Measurements from ENCODE around the gene ARPC4.

Gene ARPC4

DNA sequence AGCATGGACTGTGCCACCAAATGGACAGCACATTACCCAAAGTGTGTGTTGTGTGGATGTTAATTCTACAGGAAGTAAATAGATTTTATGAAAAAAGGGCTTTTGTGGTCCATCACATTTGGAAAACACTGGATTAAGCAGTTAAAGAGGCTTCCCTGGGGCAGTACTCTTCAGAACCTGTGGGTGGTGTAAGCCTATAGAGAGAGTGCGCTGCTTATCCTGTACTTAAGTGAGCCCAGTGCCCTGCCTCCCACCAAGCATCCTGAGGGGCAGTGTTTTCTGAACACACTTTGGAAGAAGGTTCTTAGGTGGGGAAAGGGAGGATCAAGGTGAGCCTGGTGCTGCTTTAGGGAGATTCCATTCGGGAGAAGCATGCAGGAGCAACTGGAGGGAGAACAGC, 28.1 kb downstream of the ARPC4 start:
- Histone ChIP-seq H3K36me3 (ENCODE audit: control insufficient read depth, insufficient read depth, low read length) (no peaks in the 10 kb centered on the region), H3K9me3 (ENCODE audit: control insufficient read depth, insufficient read depth, low read depth, low read length) (no peaks in the 10 kb centered on the region), H3K27me3 (ENCODE audit: control insufficient read depth, insufficient read depth, low read length) (no peaks in the 10 kb centered on the region), H3K9ac (ENCODE audit: low read length) (no peak overlapping the region), H3K27ac (ENCODE audit: low read depth, low read length) (no peak overlapping the region), H3K4me3 (ENCODE audit: low read depth, low read length) (no peak overlapping the region), H3K4me1 (ENCODE audit: control insufficient read depth, insufficient read depth, low read length) (no peaks in the 10 kb centered on the region)

DNA sequence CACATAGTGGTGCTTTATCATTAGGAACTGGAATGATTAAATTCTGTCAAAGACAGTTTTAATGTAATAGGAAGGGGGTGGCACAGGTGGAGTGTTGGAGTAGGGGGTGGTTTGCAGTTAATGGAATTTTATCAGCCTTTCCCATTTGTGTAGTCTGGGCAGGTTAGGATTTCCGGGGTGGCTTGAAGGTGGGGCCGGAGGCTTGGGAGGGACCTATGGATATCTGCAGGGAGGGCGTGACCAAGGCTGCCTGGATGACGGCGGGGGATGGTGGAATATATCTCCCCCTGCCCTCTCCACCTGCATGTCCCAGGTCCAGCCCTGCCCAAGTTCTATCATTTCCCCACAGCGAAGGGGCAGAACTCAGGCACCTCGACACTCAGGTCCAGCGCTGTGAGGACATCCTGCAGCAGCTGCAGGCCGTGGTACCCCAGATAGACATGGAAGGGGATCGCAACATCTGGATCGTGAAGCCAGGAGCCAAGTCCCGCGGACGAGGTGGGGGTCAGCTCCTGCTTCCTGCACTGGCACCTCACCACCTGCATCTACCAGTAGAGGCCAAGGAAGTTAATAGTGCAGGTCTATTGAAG, 32.7 kb downstream of the ARPC4 start:
- Histone ChIP-seq H3K4me3 (ENCODE audit: low read depth, low read length) (no peak overlapping the region), H3K27me3 (ENCODE audit: control insufficient read depth, insufficient read depth, low read length) (no peaks in the 10 kb centered on the region), H3K4me1 (ENCODE audit: control insufficient read depth, insufficient read depth, low read length) (no peaks in the 10 kb centered on the region), H3K36me3 (ENCODE audit: control insufficient read depth, insufficient read depth, low read length) (no peaks in the 10 kb centered on the region), H3K27ac (ENCODE audit: low read depth, low read length) (no peak overlapping the region), H3K9ac (ENCODE audit: low read length) (no peak overlapping the region), H3K9me3 (ENCODE audit: control insufficient read depth, insufficient read depth, low read depth, low read length) (no peaks in the 10 kb centered on the region)

DNA sequence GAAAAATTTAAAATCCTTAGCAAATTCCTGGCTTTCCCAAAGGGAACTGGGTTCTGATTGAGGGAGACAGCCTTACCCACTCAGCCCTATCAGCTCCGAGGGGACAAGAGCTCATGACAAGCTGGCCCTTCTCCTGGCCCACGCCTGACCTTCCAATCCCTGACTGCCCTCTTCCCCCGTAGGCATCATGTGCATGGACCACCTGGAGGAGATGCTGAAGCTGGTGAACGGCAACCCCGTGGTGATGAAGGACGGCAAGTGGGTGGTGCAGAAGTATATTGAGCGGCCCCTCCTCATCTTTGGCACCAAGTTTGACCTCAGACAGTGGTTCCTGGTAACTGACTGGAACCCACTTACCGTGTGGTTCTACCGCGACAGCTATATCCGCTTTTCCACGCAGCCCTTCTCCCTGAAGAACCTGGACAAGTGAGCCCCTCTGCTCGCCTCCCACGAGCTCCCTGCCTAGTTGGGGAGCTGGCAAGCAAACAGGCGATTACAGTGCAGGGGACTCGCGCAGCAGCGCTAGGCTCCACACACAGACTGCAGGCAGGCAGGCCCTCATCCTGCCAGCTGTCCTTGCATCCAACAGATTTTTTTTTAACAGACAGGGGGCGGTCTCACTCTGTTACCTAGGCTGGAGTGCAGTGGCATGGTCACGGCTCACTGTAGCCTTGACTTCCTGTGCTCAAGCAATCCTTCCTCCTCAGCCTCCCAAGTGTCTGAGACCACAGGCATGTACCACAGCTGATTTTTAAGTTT, 34.1 kb downstream of the ARPC4 start:
- Histone ChIP-seq H3K4me1 (ENCODE audit: control insufficient read depth, insufficient read depth, low read length) (no peaks in the 10 kb centered on the region), H3K9ac (ENCODE audit: low read length) (no peak overlapping the region), H3K4me3 (ENCODE audit: low read depth, low read length) (no peak overlapping the region), H3K36me3 (ENCODE audit: control insufficient read depth, insufficient read depth, low read length) (no peaks in the 10 kb centered on the region), H3K27me3 (ENCODE audit: control insufficient read depth, insufficient read depth, low read length) (no peaks in the 10 kb centered on the region), H3K27ac (ENCODE audit: low read depth, low read length) (no peak overlapping the region), H3K9me3 (ENCODE audit: control insufficient read depth, insufficient read depth, low read depth, low read length) (no peaks in the 10 kb centered on the region)

DNA sequence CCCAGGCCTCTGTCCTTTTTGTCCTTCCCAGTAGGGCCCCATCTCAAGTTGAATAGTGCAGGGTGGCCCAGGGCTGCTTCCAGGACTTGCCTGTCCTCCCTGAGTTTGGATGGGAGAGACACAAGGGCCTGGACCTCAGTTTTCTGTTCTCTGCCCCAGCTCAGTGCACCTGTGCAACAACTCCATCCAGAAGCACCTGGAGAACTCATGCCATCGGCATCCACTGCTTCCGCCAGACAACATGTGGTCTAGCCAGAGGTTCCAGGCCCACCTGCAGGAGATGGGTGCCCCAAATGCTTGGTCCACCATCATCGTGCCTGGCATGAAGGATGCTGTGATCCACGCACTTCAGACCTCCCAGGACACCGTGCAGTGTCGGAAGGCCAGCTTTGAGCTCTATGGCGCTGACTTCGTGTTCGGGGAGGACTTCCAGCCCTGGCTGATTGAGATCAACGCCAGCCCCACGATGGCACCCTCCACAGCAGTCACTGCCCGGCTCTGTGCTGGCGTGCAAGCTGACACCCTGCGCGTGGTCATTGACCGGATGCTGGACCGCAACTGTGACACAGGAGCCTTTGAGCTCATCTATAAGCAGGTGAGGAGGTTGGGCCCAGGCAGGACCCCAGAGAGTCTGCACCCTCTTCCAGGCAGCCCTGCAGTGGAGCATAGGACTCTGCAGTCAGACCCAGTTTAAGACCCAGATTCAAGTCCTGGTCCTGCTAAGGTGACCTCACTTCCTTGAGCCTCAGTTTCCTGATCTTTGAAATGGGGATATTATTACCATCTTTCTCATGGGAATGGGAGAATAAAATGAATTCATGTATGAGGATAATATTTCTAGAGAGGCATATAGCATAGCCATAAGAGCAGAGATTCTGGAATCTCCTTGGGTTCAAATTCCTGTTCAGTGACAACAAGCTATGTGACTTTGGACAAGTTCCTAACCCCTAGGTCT, 36.2 kb downstream of the ARPC4 start:
- Histone ChIP-seq H3K4me3 (ENCODE audit: low read depth, low read length) (no peak overlapping the region), H3K36me3 (ENCODE audit: control insufficient read depth, insufficient read depth, low read length) (peaks cover 7% of the 10 kb centered on the region; the same call in 1 of the 2 replicates), H3K9ac (ENCODE audit: low read length) (no peak overlapping the region)

DNA sequence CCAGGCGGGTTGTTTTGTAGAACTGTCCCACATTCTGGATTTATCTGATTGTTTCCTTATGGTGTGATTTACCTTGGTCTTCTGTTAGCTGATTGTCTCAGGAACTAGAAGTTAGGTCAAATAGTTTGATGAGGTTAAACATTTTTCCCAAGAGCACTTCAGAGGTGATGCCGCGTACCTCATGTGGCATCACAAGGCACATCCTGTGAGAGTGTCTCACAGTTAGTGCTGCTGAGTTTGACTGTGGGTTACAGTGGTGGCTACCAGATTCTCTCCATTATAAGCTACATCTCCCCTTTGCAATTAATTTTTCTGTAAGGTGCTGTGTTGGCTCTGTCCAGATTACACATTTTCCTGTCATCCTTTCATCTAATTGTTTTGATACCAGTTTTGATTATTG, 38.4 kb downstream of the ARPC4 start:
- no peak overlapping the region for H3K27ac ChIP-seq (ENCODE audit: low read depth, low read length)
- peaks cover 27% of the 10 kb centered on the region for H3K36me3 ChIP-seq (ENCODE audit: control insufficient read depth, insufficient read depth, low read length)

More for the DNA sequence above, 36.2 kb downstream of the ARPC4 start:
- H3K27ac ChIP-seq (ENCODE audit: low read depth, low read length): no peak overlapping the region
- no peaks in the 10 kb centered on the region for H3K9me3 ChIP-seq (ENCODE audit: control insufficient read depth, insufficient read depth, low read depth, low read length)
- H3K27me3 ChIP-seq (ENCODE audit: control insufficient read depth, insufficient read depth, low read length): no peaks in the 10 kb centered on the region
- H3K4me1 ChIP-seq (ENCODE audit: control insufficient read depth, insufficient read depth, low read length): no peaks in the 10 kb centered on the region

DNA sequence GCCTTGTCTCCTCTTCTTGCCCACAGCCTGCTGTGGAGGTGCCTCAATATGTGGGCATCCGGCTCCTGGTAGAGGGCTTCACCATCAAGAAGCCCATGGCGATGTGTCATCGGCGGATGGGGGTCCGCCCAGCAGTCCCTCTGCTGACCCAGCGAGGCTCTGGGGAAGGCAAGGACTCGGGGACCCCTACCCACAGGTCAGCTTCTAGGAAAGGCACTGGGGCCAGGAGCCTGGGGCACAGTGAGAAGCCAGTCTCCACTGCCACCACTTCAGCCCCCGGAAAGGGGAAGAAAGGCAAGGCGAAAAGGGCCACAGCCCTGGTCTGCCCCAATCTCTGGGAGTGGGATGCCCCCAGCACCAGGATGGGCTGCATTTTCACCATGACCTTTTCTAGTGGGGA, 40.2 kb downstream of the ARPC4 start:
- H3K9ac ChIP-seq (ENCODE audit: low read length): no peak overlapping the region
- H3K27ac ChIP-seq (ENCODE audit: low read depth, low read length): no peak overlapping the region
- H3K4me3 ChIP-seq (ENCODE audit: low read depth, low read length): no peak overlapping the region
- H3K4me1 ChIP-seq (ENCODE audit: control insufficient read depth, insufficient read depth, low read length): no peaks in the 10 kb centered on the region
- H3K9me3 ChIP-seq (ENCODE audit: control insufficient read depth, insufficient read depth, low read depth, low read length): no peaks in the 10 kb centered on the region
- H3K27me3 ChIP-seq (ENCODE audit: control insufficient read depth, insufficient read depth, low read length): no peaks in the 10 kb centered on the region
- peaks cover 33% of the 10 kb centered on the region for H3K36me3 ChIP-seq (ENCODE audit: control insufficient read depth, insufficient read depth, low read length)

More for the DNA sequence above, 38.4 kb downstream of the ARPC4 start:
- Histone ChIP-seq H3K9me3 (ENCODE audit: control insufficient read depth, insufficient read depth, low read depth, low read length) (no peaks in the 10 kb centered on the region), H3K9ac (ENCODE audit: low read length) (no peak overlapping the region), H3K27me3 (ENCODE audit: control insufficient read depth, insufficient read depth, low read length) (no peaks in the 10 kb centered on the region), H3K4me1 (ENCODE audit: control insufficient read depth, insufficient read depth, low read length) (no peaks in the 10 kb centered on the region), H3K4me3 (ENCODE audit: low read depth, low read length) (no peak overlapping the region)

DNA sequence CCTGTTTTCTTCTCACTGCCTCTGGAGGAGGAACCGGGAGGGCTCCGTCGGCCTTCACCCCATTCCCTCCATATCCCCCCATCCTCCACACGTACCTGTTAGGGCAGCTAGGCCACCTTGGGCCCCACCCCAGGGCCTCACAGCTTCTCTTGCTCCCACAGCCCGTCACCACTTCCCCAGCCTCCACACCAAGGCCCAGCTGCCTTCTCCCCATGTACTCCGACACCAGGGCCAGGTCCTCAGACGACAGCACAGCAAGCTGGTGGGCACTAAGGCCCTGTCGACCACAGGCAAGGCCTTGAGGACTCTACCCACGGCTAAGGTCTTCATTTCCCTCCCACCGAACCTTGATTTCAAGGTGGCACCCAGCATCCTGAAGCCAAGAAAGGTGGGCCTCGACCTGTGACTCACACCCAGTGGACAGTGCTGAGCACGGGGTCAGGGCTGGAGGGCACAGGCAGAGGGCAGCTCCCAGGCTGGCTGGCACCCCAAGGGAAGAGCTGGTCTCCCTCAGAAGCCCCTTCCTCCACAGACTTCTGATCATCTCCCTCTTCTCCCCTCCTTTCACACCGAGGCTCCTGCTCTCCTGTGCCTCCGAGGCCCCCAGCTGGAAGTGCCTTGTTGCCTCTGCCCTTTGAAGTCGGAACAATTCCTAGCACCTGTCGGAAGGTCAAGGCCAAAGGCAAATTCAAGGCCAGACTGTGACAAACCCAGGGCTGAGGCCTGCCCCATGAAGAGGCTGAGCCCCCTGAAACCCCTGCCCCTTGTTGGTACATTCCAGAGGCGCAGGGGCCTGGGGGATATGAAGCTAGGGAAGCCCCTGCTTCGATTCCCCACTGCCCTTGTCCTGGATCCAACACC, 41.9 kb downstream of the ARPC4 start:
- Histone ChIP-seq H3K4me1 (ENCODE audit: control insufficient read depth, insufficient read depth, low read length) (no peaks in the 10 kb centered on the region), H3K27me3 (ENCODE audit: control insufficient read depth, insufficient read depth, low read length) (no peaks in the 10 kb centered on the region), H3K9ac (ENCODE audit: low read length) (no peak overlapping the region), H3K9me3 (ENCODE audit: control insufficient read depth, insufficient read depth, low read depth, low read length) (no peaks in the 10 kb centered on the region), H3K36me3 (ENCODE audit: control insufficient read depth, insufficient read depth, low read length) (peaks cover 48% of the 10 kb centered on the region), H3K27ac (ENCODE audit: low read depth, low read length) (no peak overlapping the region), H3K4me3 (ENCODE audit: low read depth, low read length) (no peak overlapping the region)

DNA sequence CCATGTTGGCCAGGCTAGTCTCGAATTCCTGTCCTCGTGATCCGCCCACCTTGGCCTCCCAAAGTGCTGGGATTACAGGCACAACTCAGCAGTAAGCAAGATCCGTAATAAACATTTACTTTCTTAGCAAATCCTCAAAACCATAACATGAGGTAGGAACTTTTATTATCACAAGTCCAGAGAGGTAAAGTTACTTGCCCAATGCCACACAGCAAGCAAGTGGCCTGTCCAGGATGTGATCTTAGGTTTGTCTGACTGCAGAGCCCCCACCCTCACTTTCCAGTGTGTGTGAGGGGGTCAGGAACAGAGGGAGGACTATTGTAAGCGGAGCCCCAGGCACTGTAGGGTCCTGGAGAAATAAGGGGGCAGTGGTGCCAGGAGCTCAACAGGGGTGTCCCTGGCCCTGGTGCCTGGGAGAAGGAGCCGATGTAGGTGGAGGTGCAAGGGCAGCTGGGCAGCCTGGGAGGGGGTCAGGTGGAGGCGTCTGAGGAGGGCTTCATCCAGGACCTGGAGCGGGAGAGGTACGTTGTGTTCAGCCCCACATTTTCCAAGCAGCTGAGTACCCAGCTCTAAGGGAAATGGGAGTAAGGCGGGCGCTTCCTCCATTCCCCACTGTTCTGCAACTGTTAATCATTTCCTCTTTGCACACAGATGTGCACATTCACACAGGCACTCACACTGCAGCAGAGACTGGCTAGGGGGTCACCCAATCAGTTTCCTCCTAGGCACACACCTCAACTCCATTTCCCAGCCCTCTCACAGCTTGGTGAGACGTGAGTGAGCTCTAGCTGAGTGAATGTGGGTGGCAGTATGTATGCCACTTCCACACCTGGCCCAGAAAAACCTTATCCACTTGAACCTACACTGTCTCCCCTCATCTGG, 45.1 kb downstream of the ARPC4 start:
- no peaks in the 10 kb centered on the region for H3K9me3 ChIP-seq (ENCODE audit: control insufficient read depth, insufficient read depth, low read depth, low read length)
- no peaks in the 10 kb centered on the region for H3K27me3 ChIP-seq (ENCODE audit: control insufficient read depth, insufficient read depth, low read length)
- H3K27ac ChIP-seq (ENCODE audit: low read depth, low read length): no peak overlapping the region
- no peak overlapping the region for H3K4me3 ChIP-seq (ENCODE audit: low read depth, low read length)
- no peak overlapping the region for H3K9ac ChIP-seq (ENCODE audit: low read length)
- peaks cover 69% of the 10 kb centered on the region for H3K36me3 ChIP-seq (ENCODE audit: control insufficient read depth, insufficient read depth, low read length)
- H3K4me1 ChIP-seq (ENCODE audit: control insufficient read depth, insufficient read depth, low read length): 0 out of 2 replicates have a peak, but pooled peaks cover 3% of the 10 kb centered on the region

DNA sequence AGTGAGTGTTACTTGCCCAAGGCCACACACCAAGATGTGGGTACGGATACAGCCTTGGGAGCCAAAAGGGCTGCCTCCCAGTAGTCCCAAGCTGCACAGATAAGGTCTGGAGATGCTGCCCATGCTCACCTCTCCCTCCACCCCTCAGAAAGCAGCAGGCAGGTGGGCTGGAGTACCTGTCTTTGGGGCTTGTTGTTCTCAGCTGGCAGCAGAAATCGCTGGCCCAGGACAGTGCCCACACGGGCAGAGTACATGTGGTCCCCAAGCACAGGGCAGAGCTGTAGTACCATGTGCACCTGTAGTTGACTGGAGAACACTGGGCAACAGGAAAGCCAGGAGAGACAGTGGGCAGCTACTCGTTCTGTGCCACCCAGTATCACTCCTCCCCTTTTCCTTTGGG, 46.0 kb downstream of the ARPC4 start:
- Histone ChIP-seq H3K27me3 (ENCODE audit: control insufficient read depth, insufficient read depth, low read length) (no peaks in the 10 kb centered on the region), H3K9ac (ENCODE audit: low read length) (no peak overlapping the region), H3K36me3 (ENCODE audit: control insufficient read depth, insufficient read depth, low read length) (peaks cover 68% of the 10 kb centered on the region), H3K4me1 (ENCODE audit: control insufficient read depth, insufficient read depth, low read length) (0 out of 2 replicates have a peak, but pooled peaks cover 3% of the 10 kb centered on the region), H3K27ac (ENCODE audit: low read depth, low read length) (no peak overlapping the region), H3K9me3 (ENCODE audit: control insufficient read depth, insufficient read depth, low read depth, low read length) (no peaks in the 10 kb centered on the region), H3K4me3 (ENCODE audit: low read depth, low read length) (no peak overlapping the region)

DNA sequence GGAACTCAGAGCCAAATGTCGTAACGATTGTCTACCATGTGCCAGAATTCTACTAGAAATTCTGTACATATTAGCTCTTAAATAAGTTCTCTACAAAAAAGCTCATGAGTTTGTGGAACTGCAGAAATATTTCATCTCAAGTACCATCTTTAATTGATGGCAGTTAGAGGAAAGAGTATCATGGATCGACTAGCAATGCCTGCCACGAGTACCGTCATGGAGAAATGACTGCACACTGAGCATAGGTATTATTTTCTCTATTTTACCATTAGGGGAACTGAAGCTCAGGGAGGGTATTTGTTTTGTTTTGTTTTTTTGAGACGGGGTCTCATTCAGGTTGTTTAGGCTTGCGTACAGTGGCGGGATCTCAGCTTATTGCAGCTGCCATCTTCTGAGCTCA, 48.1 kb downstream of the ARPC4 start:
- Histone ChIP-seq H3K9me3 (ENCODE audit: control insufficient read depth, insufficient read depth, low read depth, low read length) (no peaks in the 10 kb centered on the region), H3K27me3 (ENCODE audit: control insufficient read depth, insufficient read depth, low read length) (no peaks in the 10 kb centered on the region), H3K4me1 (ENCODE audit: control insufficient read depth, insufficient read depth, low read length) (peaks cover 6% of the 10 kb centered on the region; the same call in 1 of the 2 replicates), H3K9ac (ENCODE audit: low read length) (no peak overlapping the region), H3K36me3 (ENCODE audit: control insufficient read depth, insufficient read depth, low read length) (peaks cover 50% of the 10 kb centered on the region), H3K27ac (ENCODE audit: low read depth, low read length) (no peak overlapping the region), H3K4me3 (ENCODE audit: low read depth, low read length) (no peak overlapping the region)
